GM12873 (cell line): ENCODE measurements around the gene IRAK1.

Experiments used
- CTCF ChIP-seq: IDR thresholded peaks from 2 replicates; pipeline ENCODE4 v1.5.1; 2012; ENCODE audit warnings: low read depth, mild to moderate bottlenecking, moderate library complexity, low read length, control low read depth; ENCODE audit not compliant: insufficient read depth; ENCODE audit errors: missing control alignments

IRAK1 gene

GRCh38 chrX:154012336-154012991, 7.2 kb downstream of the IRAK1 start:
- no peak for TF ChIP-seq CTCF

- no peak for TF ChIP-seq CTCF
Measured at GRCh38 chrX:154011376-154012335, 8.0 kb downstream of the IRAK1 start.

GRCh38 chrX:154010330-154011087, 9.2 kb downstream of the IRAK1 start:
- no peak for TF ChIP-seq CTCF

GRCh38 chrX:154008521-154008920, 11.2 kb downstream of the IRAK1 start:
- no peak for TF ChIP-seq CTCF

- no peak for TF ChIP-seq CTCF
Measured at GRCh38 chrX:154006947-154007346, 12.8 kb downstream of the IRAK1 start.

GRCh38 chrX:154004315-154004714, 15.4 kb downstream of the IRAK1 start:
- TF ChIP-seq CTCF: no peak
